ENCODE data around the gene C2CD4C.
"Not testable (repeated sequence)": the region's sequence is repeated elsewhere in the genome, so short reads cannot be mapped to it uniquely, and the experiment has no call there.

C2CD4C gene

GRCh38 chr19:402786-403185 lies 6.2 kb downstream of the C2CD4C start:
- Mint-ChIP-seq H3K4me1 (no peaks in the 10 kb centered on the region), H3K27ac (no peak overlapping the region), H3K36me3 (no peaks in the 10 kb centered on the region), H3K27me3 (peaks cover 18% of the 10 kb centered on the region), H3K4me3 (no peak overlapping the region), H3K9me3 (no peaks in the 10 kb centered on the region)
- CTCF ChIA-PET: no interaction called here
- no peak for DNase-seq

GRCh38 chr19:401866-402511 lies 7.0 kb downstream of the C2CD4C start:
- CTCF ChIA-PET: no interaction called here
- no peaks in the 10 kb centered on the region for H3K4me1 Mint-ChIP-seq
- peaks cover 13% of the 10 kb centered on the region for H3K27me3 Mint-ChIP-seq
- no peak for DNase-seq
- no peak overlapping the region for H3K27ac Mint-ChIP-seq
- H3K4me3 Mint-ChIP-seq: no peak overlapping the region
- no peaks in the 10 kb centered on the region for H3K36me3 Mint-ChIP-seq
- peaks cover 4% of the 10 kb centered on the region for H3K9me3 Mint-ChIP-seq

DNA sequence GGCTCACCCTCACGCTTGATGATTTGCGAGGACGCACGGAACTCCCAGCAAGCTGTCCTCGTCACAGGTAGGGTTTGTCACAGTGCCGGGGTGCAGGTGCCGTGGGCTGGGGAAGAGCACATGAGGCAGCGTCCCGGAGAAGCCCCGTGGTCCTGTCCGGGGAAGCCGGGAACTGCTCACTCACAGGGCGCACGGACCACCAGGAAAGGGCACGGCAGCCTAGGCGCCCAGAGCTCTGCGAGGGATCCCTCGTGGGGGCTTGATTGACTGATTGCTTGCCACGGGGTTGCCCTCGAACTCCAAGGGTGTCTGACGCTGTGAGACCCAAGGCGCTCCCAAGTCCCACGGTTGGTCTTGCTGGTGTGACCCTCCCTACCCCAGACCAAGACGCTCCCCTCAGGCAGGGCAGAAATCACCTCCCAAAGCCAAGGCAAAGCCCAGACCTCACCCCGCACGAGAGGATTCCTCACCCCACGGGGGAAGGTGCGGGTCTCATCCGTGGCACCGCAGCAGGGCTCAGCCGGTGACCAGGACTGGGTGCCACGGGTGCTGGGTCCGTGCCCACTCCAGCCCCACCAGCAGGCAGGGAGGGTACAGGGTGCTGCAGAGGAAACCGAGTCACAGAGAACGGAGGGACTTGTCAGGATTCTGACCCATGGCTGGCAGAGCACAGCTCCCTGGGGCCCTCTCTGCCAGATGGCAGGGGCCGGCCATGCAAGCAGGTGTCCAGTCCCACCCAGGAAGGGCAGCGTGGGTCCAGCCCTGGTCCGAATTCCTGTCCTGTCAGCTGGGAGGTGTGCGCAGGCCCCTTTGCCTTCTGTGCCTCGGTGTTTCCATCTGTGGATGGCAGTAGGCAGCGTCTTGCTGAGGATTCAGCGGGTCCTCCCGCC lies 7.7 kb downstream of the C2CD4C start:
- Mint-ChIP-seq H3K27ac (no peak overlapping the region), H3K27me3 (peaks cover 8% of the 10 kb centered on the region), H3K9me3 (peaks cover 6% of the 10 kb centered on the region), H3K4me3 (no peak overlapping the region), H3K4me1 (no peaks in the 10 kb centered on the region), H3K36me3 (no peaks in the 10 kb centered on the region)
- CTCF ChIA-PET: no interaction called here
- DNase-seq: no peak

DNA sequence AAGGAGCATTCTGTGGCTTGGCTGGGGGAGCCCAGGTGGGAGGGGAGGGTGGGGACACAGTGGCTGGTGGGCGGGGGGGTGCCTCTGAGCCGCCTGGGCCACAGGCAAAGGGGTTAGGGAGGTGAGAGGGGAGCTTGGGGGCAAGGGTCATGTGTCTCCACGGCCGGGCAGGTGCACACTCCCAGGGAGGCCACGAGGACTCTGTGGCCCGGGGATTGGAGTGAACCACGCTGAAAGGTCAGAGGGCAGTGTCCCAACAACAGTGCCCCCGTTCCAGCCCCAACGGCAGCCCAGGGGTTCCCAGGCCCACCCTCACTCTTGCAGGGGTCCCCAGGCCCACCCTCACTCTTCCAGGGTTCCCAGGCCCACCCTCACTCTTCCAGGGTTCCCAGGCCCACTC lies 9.6 kb downstream of the C2CD4C start:
- no peak overlapping the region for H3K27ac Mint-ChIP-seq
- H3K9me3 Mint-ChIP-seq: peaks cover 13% of the 10 kb centered on the region
- CTCF ChIA-PET: no interaction called here
- H3K27me3 Mint-ChIP-seq: no peaks in the 10 kb centered on the region
- H3K36me3 Mint-ChIP-seq: no peaks in the 10 kb centered on the region
- H3K4me1 Mint-ChIP-seq: no peaks in the 10 kb centered on the region
- DNase-seq: no peak
- H3K4me3 Mint-ChIP-seq: no peak overlapping the region

DNA sequence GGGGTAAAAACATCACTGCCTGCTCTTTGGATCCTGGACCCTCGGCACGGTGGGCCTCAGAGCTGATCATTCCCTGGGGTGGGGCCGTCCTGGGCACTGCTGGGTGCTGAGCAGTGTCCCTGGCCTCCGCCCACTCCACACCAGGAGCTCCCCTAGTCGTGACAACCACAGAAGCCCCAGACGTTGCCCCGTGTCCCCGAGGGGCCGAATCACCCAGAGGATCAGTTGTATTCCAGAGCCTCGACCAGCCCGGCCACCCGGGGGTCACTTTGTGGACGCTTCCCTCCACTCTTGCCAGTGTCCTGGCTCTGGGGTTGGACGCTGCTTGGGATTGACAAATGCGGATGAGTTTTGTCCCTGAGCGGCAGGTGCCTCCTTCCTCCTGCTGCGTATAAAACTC lies 10.2 kb downstream of the C2CD4C start:
- Mint-ChIP-seq H3K4me1 (no peaks in the 10 kb centered on the region), H3K27ac (no peak overlapping the region), H3K9me3 (peaks cover 13% of the 10 kb centered on the region), H3K27me3 (no peaks in the 10 kb centered on the region), H3K4me3 (no peak overlapping the region), H3K36me3 (no peaks in the 10 kb centered on the region)
- CTCF ChIA-PET: no interaction called here
- DNase-seq: no peak

DNA sequence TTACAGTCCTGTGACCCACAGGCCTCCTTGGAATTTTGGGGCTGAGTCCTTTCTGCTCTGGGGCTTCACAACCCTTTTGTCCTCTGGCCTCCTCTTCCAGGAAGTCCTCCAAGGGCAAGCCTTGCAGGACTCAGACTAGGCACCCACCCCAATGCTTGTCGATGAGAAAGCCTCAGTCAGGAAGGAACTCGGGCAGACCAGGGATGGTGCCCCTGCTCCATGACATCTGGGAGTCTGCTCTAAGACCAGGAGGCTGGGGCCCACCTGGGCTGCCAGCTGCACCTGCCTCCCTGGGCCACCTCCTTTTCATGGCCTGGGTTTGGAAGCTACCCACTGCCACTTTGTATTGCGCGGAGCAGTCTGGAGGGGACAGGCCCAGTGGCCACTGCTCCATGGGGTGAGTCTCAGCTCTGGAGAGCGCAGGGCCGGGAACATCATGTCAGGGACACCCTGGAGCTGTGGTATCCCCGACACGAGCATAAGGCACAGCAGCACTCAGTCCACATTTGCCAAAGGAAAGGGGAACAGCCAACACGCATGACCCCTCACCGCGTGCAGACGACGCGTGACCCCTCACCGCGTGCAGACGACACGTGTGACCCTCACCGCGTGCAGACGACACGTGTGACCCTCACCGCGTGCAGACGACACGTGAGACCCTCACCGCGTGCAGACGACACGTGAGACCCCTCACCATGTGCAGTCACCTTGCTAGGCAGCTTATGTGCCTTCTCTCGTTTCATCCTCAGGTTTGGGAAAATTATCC lies 10.8 kb downstream of the C2CD4C start:
- CTCF ChIA-PET: no interaction called here
- Mint-ChIP-seq H3K4me1 (no peaks in the 10 kb centered on the region), H3K27ac (no peak overlapping the region), H3K27me3 (no peaks in the 10 kb centered on the region), H3K36me3 (peaks cover 3% of the 10 kb centered on the region), H3K9me3 (peaks cover 16% of the 10 kb centered on the region), H3K4me3 (no peak overlapping the region)
- no peak for DNase-seq

DNA sequence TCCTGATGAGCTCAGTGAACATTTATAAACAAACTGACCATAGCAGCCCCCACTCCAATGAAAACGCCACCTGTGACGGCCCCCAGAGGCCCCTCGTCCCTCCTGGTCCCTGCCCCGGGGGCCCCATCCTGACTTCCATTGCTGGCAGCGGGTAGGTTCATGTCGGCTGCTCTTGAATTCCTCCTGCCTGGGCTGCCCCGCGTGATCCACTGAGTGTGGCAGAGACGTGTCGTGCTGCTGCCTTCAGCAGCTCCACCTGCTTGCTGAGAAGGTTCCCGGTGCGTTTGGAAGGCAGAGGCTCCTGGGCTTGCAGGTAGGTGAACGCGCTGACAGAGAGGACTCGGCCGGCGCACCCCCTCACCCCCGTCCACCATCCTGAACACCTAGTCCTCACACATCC lies 11.6 kb downstream of the C2CD4C start:
- Mint-ChIP-seq H3K4me3 (no peak overlapping the region), H3K36me3 (peaks cover 4% of the 10 kb centered on the region), H3K27me3 (no peaks in the 10 kb centered on the region), H3K4me1 (no peaks in the 10 kb centered on the region), H3K27ac (no peak overlapping the region), H3K9me3 (peaks cover 22% of the 10 kb centered on the region)
- CTCF ChIA-PET: no interaction called here
- peak; percentile 8 for DNase-seq

DNA sequence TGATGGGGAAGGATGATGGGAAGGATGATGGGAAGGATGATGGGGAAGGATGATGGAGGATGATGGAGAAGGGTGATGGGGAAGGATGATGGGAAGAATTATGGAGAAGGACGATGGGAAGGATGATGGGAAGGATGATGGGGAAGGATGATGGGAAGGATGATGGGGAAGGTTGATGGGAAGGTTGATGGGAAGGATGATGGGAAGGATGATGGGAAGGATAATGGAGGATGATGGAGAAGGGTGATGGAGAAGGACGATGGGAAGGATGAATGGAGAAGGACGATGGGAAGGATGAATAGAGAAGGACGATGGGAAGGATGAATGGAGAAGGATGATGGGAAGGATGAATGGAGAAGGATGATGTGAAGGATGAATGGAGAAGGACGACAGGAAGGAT lies 13.5 kb downstream of the C2CD4C start:
- Mint-ChIP-seq H3K9me3 (peaks cover 27% of the 10 kb centered on the region), H3K36me3 (peaks cover 4% of the 10 kb centered on the region), H3K27ac (no peak overlapping the region), H3K4me3 (no peak overlapping the region), H3K4me1 (no peaks in the 10 kb centered on the region), H3K27me3 (no peaks in the 10 kb centered on the region)
- no peak for DNase-seq
- CTCF ChIA-PET: no interaction called here

- H3K4me3 Mint-ChIP-seq, H3K27ac Mint-ChIP-seq, H3K4me1 Mint-ChIP-seq, DNase-seq, H3K36me3 Mint-ChIP-seq, H3K27me3 Mint-ChIP-seq, CTCF ChIA-PET: not testable (repeated sequence)
- peaks cover 27% of the 10 kb centered on the region for H3K9me3 Mint-ChIP-seq
These were observed 14.1 kb downstream of the C2CD4C start for GRCh38 chr19:394857-395256.

DNA sequence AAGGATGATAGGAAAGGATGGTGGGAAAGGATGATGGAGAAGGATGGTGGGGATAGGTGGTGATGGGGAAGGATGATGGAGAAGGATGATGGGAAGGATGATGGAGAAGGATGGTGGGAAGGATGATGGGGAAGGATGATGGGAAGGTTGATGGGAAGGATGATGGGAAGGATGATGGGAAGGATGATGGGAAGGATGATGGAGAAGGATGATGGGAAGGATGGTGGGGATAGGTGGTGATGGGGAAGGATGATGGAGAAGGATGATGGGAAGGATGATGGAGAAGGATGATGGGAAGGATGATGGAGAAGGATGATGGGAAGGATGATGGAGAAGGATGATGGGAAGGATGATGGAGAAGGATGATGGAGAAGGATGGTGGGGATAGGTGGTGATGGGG lies 15.4 kb downstream of the C2CD4C start:
- H3K4me3 Mint-ChIP-seq, H3K4me1 Mint-ChIP-seq, CTCF ChIA-PET, H3K36me3 Mint-ChIP-seq, DNase-seq, H3K27ac Mint-ChIP-seq: not testable (repeated sequence)
- peaks cover 27% of the 10 kb centered on the region for H3K9me3 Mint-ChIP-seq
- H3K27me3 Mint-ChIP-seq: peaks cover 14% of the 10 kb centered on the region

DNA sequence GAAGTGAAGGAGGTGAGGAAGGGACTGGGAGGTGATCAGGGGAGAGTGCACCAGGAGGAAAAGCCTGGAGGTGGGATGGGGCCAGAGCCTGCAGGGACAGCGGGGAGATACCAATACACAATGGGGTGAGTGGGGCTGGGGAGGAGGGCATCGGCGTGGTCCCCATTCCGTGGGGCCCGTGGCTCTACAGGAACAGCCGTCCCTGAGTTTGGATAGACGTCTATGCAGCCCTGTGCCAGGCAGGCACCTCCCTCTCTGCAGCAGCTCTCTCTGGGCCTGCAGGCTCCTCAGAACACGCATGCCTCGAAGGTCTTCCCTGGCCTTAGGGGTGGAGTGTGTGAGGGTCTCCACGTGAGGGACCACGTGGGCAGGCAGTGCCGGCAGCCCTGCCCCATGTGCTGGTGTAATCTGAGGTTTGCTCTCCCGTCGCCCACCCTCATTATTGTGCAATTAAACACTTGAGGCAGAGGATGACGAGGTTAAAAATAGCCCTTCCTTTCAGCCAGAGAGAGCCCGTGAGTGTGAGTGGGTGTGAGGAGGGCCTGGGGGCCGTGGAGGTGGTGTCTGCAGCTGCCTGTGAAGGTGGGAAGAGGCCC lies 16.5 kb downstream of the C2CD4C start:
- Mint-ChIP-seq H3K36me3 (peaks cover 4% of the 10 kb centered on the region), H3K27me3 (peaks cover 23% of the 10 kb centered on the region), H3K9me3 (peaks cover 24% of the 10 kb centered on the region), H3K4me3 (no peak overlapping the region), H3K27ac (no peak overlapping the region), H3K4me1 (no peaks in the 10 kb centered on the region)
- CTCF ChIA-PET: no interaction called here
- DNase-seq: peak; percentile 15

DNA sequence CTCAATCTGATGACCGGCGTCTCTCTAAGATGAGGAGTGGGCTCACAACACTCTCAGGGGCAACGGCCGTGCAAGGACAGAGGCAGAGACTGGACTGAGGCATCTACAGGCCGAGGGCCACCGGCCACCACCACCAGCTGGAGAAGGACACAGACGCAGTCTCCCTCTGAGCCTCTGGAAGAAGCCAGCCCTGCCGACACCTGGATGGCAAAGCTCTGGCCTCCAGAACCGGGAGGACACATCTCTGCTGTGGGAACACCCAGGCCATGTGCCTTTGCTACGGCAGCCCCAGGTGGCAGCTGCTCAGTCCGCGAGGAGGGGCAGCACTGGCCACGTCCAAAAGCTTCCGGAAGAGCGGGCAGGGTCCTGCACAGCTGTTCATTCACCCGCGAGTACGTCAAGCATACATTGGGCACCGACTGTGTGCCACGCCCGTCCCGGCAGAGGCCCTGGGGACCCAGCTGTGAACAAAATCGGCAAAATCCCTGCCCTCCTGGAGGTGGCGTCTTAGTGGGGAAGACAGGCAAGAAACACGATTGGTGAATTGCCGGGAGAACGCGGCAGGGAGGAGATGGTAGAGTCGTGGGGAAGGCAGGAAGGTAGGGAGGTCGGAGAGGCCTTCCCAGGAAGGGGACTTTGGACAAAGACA lies 17.1 kb downstream of the C2CD4C start:
- H3K4me3 Mint-ChIP-seq: no peak overlapping the region
- peak; percentile 1 for DNase-seq
- H3K27ac Mint-ChIP-seq: no peak overlapping the region
- H3K4me1 Mint-ChIP-seq: no peaks in the 10 kb centered on the region
- peaks cover 23% of the 10 kb centered on the region for H3K9me3 Mint-ChIP-seq
- H3K36me3 Mint-ChIP-seq: peaks cover 4% of the 10 kb centered on the region
- CTCF ChIA-PET: no interaction called here
- H3K27me3 Mint-ChIP-seq: peaks cover 25% of the 10 kb centered on the region

GRCh38 chr19:391207-391557 lies 17.8 kb downstream of the C2CD4C start:
- H3K27me3 Mint-ChIP-seq: peaks cover 32% of the 10 kb centered on the region
- CTCF ChIA-PET: no interaction called here
- H3K9me3 Mint-ChIP-seq: peaks cover 21% of the 10 kb centered on the region
- no peaks in the 10 kb centered on the region for H3K4me1 Mint-ChIP-seq
- no peak overlapping the region for H3K27ac Mint-ChIP-seq
- DNase-seq: no peak
- peaks cover 4% of the 10 kb centered on the region for H3K36me3 Mint-ChIP-seq
- no peak overlapping the region for H3K4me3 Mint-ChIP-seq
